Thyroid gland (tissue), 4 donors: Measurements from ENCODE around the gene SLC8A1. TPM values are rescaled to one million over a fixed set of nuclear protein-coding genes. Genes with fewer than 3 reads are reported as not detected.

ENCODE experiments used
- DNase-seq, 2 donors: peaks; one replicate each; pipeline ENCODE4 v3.0.0-alpha.2; 2019
- H3K27ac ChIP-seq, 3 donors: fragments of 200-600 bp; sonication (generic); 1 replicate in 2 of 3; 2 replicates in 1 of 3; pipeline ENCODE4 v1.5.1; 2016 to 2019; ENCODE audit warnings: mild to moderate bottlenecking in 1 of 3, moderate library complexity in 1 of 3
- H3K27me3 ChIP-seq: fragments of 200-600 bp; sonication (generic); one replicate; pipeline ENCODE4 v1.5.1; 2019
- H3K36me3 ChIP-seq, 2 donors: fragments of 200-600 bp; sonication (generic); one replicate each; pipeline ENCODE4 v1.5.1; 2016 to 2019
- H3K4me1 ChIP-seq, 2 donors: fragments of 200-600 bp; sonication (generic); one replicate each; pipeline ENCODE4 v1.5.1; 2017 to 2019
- H3K4me3 ChIP-seq, 3 donors: fragments of 200-600 bp; sonication (generic); replicated peaks in 1 of 3; 1 replicate in 2 of 3; 2 replicates in 1 of 3; pipeline ENCODE4 v1.5.1; 2016; ENCODE audit warnings: mild to moderate bottlenecking in 1 of 3
- H3K9me3 ChIP-seq: fragments of 200-600 bp; sonication (generic); one replicate; pipeline ENCODE4 v1.5.1; 2017
- POLR2A ChIP-seq, 2 donors: fragments of 450-650 bp; IDR thresholded peaks; one replicate each; pipeline ENCODE4 v1.6.1; 2017; ENCODE audit warnings: antibody characterized with exemption in 2 of 2, mild to moderate bottlenecking in 2 of 2, moderate library complexity in 1 of 2
- WGBS, 2 donors: methylation state at CpG; one replicate each; pipeline ENCODE4 v1.1.5; 2017; 5-methylcytosine and 5-hydroxymethylcytosine counted together
- intact Hi-C: fragments of 100-400 bp; cut with DNase I; formaldehyde crosslinking; loops from one replicate; pipeline ENCODE4 v1.15.1; 2023
- total RNA-seq, 4 donors: library from RNA; depleted of rRNA; stranded (reverse); fragments of >200 nt; gene quantifications; one replicate each; pipeline ENCODE4 v1.2.3, GENCODE V29; 2016
- TF ChIP-seq, protein P1 (sequence below), 6 experiments: fragments of 200-600 bp in 3 of 6; fragments of 450-650 bp in 3 of 6; sonication (generic) in 3 of 6; IDR thresholded peaks; one replicate each; pipeline ENCODE4 v1.5.1; 2016 to 2019; ENCODE audit warnings: antibody characterized with exemption in 6 of 6, mild to moderate bottlenecking in 2 of 6, inconsistent platforms in 1 of 6, moderate library complexity in 1 of 6

Gene SLC8A1
- 1 to 10 TPM; 2.0 to 5.1 (median 4.4) TPM for total RNA-seq

DNA sequence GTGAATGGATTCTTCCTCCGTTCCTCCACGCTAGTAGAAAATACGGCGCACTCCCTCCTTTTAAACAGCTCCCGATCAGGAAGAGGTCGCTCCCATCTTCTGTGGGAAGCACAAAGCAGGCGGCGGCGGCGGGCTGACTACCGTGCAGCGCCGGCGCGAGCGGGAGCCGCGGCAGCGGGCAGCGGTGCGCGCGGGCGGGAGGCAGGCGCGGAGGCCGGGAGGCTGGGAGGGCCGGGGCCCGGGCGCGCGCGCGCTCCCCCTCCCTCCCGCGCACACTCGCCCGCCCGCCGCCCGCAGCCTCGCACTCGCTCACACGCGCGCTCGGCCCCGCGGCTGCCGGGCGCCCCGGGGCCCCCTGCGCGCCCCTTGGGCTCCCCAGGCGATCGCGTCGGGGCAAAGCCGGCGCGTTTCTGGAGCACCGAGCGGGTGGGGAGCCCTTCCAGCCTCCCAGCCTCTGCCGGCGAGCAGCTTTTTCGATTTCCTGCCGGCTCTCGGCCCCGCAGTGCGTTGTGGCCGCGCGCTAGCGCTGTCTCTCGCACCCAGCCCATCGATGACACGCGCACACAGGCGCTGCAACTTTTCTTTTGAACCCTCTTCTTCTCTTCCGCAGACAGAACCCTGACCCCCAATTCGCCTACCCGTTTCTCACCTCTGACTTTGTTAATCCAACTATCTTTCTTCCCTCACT, at the start of gene SLC8A1:
TSS of gene SLC8A1 (minus strand) at position 173 of the 688 bp plus-strand sequence.
- intact Hi-C loops, result no loop called here
- H3K9me3 ChIP-seq, result no peaks in the 10 kb centered on the region
- no peak for TF ChIP-seq POLR2A (IDR thresholded peaks at IDR 0.05)
- TF ChIP-seq, protein P1, sequence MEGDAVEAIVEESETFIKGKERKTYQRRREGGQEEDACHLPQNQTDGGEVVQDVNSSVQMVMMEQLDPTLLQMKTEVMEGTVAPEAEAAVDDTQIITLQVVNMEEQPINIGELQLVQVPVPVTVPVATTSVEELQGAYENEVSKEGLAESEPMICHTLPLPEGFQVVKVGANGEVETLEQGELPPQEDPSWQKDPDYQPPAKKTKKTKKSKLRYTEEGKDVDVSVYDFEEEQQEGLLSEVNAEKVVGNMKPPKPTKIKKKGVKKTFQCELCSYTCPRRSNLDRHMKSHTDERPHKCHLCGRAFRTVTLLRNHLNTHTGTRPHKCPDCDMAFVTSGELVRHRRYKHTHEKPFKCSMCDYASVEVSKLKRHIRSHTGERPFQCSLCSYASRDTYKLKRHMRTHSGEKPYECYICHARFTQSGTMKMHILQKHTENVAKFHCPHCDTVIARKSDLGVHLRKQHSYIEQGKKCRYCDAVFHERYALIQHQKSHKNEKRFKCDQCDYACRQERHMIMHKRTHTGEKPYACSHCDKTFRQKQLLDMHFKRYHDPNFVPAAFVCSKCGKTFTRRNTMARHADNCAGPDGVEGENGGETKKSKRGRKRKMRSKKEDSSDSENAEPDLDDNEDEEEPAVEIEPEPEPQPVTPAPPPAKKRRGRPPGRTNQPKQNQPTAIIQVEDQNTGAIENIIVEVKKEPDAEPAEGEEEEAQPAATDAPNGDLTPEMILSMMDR (IDR thresholded peaks at IDR 0.05), result no peak
- DNase-seq, result no peak
- no peak within 1 kb of the TSS for H3K27ac ChIP-seq
- 5 to 9% methylated on average over 23 to 31 of the region's 82 CpGs for WGBS, 2 donors
- H3K27me3 ChIP-seq, result no peaks in the 10 kb centered on the region
- H3K4me1 ChIP-seq, result peaks cover 0 to 14% of the 10 kb centered on the region in 2 donors
- no peaks in the 10 kb centered on the region for H3K36me3 ChIP-seq
- peak within 1 kb of the TSS in 1 of 3 donors; percentile 14 for H3K4me3 ChIP-seq

DNA sequence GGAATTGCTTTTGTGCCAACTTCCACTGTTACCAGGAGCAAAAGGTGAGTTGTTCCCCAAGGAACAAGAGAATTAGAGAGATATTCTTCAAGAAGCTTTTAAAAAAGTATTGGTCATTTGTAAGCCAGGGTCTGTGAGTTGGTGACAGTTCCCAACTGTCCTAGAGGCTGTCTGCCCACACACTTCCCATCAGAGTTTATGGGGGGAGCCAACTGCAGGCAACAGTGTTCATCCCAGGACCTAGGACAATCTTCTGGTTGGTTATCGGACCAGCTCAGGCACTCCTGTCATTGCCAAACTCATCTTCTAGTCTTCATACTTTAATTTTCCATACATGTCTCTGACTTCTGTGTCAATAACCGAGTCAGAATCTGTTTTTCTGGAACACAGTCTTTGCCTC, 47.5 kb upstream of the SLC8A1 start:
- no peak overlapping the region for H3K4me3 ChIP-seq
- DNase-seq, result no peak
- H3K27ac ChIP-seq, result no peak overlapping the region
- 86 to 97% methylated on average over 2 of the region's 2 CpGs for WGBS, 2 donors
- intact Hi-C loops, result no loop called here
- H3K9me3 ChIP-seq, result no peaks in the 10 kb centered on the region
- TF ChIP-seq, protein P1 (IDR thresholded peaks at IDR 0.05), result no peak
- TF ChIP-seq POLR2A (IDR thresholded peaks at IDR 0.05), result no peak
- no peaks in the 10 kb centered on the region for H3K36me3 ChIP-seq
- no peaks in the 10 kb centered on the region for H3K27me3 ChIP-seq
- H3K4me1 ChIP-seq, result no peaks in the 10 kb centered on the region

DNA sequence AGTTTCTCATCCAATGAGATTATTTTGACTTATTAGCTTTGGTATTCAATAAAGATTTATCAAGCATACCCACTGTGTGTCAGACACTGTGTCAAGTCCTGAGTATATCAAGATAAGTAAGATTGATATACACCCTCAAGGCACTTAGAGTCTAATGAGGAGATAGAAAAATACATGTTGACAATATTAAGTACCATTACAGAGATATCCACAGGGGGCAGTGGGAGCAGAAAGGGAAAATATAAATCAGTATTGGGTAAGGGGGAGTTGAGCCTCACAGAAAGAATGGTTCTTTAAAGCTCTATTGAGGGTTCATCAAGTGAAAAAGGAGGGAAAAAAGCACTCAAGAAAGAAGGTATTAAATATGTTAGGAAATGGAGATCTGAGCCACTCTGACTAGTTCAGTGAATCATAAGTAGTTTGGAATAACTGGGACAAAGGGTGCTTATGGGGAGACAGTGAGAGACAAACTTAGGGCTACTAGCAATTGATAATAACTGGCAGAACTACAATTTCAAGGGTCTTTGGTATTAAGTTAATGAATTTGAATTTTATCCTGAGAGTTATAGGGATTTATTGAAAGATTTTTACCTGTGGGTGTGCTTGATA, 45.5 kb upstream of the SLC8A1 start:
- Histone ChIP-seq H3K4me3 (no peak overlapping the region), H3K4me1 (no peaks in the 10 kb centered on the region), H3K27me3 (no peaks in the 10 kb centered on the region), H3K9me3 (no peaks in the 10 kb centered on the region), H3K27ac (no peak overlapping the region), H3K36me3 (no peaks in the 10 kb centered on the region)
- TF ChIP-seq POLR2A (IDR thresholded peaks at IDR 0.05), result no peak
- TF ChIP-seq, protein P1 (IDR thresholded peaks at IDR 0.05), result no peak
- no peak for DNase-seq
- intact Hi-C loops, result no loop called here

DNA sequence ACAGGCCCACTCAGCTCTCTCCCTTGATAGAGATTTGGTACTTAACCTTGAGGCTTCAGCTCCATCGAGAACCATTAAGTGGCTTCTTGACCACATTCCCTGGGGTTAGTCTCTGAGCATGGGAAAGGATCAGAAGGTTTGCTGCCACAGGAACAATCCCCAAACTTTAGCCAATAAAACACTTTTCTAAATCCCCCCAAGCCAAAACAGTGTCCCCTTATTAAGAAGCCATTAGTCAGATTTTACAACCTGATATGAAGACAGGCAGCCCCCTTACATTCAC, 37.7 kb upstream of the SLC8A1 start:
- Histone ChIP-seq H3K4me1 (peaks cover 0 to 4% of the 10 kb centered on the region in 2 donors), H3K27me3 (no peaks in the 10 kb centered on the region), H3K4me3 (no peak overlapping the region), H3K36me3 (no peaks in the 10 kb centered on the region), H3K27ac (no peak overlapping the region), H3K9me3 (no peaks in the 10 kb centered on the region)
- 27 to 35% methylated on average over 1 of the region's 1 CpG for WGBS, 2 donors
- intact Hi-C loops, result no loop called here
- TF ChIP-seq, protein P1 (IDR thresholded peaks at IDR 0.05), result no peak
- DNase-seq, result no peak

DNA sequence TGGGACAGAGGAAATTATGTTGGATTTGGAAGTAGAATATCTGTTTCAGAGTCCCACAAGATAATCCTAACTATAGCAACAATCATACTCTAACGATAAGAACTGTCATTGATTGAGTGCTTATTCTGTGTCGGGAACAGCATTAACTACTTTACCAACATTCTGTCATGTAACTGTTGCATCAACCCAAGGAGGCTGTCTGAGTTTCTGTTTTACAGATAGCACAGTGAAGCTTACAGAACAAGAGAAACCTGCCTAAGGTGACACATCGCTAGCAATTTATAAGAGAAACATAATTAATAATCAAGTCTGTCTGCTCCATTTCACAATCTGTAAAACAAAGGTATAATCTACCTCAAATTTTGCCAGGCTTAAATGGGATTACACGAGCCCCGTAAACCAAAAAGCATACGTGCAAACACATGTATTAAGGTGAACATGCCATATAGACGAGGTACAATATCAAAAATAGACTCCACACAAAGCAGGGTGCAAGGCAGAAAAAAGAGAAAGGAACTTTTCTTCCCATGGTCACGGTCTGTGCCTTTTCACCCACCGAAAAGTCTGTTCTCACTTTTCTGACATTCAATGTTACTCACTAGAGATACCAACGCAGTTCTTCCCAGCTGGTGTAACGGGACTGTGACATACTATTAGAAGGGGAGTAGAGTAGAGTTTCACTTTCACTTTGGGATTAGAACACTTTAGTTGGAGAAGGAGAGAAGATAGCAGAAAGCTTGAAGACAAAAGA, 37.2 kb upstream of the SLC8A1 start:
- no peaks in the 10 kb centered on the region for H3K9me3 ChIP-seq
- intact Hi-C loops, result no loop called here
- no peaks in the 10 kb centered on the region for H3K36me3 ChIP-seq
- 84 to 85% methylated on average over 11 of the region's 11 CpGs for WGBS, 2 donors
- no peak overlapping the region for H3K4me3 ChIP-seq
- H3K4me1 ChIP-seq, result peaks cover 0 to 4% of the 10 kb centered on the region in 2 donors
- no peak for TF ChIP-seq POLR2A (IDR thresholded peaks at IDR 0.05)
- TF ChIP-seq, protein P1 (IDR thresholded peaks at IDR 0.05), result no peak
- no peak overlapping the region for H3K27ac ChIP-seq
- H3K27me3 ChIP-seq, result no peaks in the 10 kb centered on the region
- DNase-seq, result no peak
